Midbrain (tissue), 1 donor: ENCODE results near the gene CNOT8.
"Not testable (repeated sequence)": the region's sequence is repeated elsewhere in the genome, so short reads cannot be mapped to it uniquely, and the experiment has no call there.

Experiments
- DNase-seq: peaks from one replicate; lab custom pipeline; 2025; lab: John Stamatoyannopoulos, UW

Gene CNOT8

GRCh38 chr5:154835701-154836052, 22.8 kb upstream of the CNOT8 start:
- not testable (repeated sequence) for DNase-seq

DNA sequence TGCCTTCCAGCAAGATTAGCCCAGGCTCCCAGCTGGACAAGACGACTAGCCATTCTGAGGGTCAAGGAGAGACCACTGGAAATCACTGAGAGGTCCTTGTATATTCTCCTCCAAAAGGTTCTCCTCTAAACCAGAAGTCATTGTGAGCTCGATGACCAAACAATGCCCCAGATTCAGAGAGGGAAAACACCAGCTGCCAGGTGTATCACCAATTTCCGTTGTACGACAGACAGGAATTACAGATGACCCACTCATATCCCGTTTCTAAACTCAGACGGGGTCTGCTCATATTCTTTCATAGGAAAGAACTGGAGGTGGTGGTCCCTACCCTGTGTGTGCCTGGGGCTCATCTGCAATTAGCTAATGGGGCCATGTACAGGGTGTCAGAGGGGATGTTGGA, 22.2 kb upstream of the CNOT8 start:
- DNase-seq = no peak

DNA sequence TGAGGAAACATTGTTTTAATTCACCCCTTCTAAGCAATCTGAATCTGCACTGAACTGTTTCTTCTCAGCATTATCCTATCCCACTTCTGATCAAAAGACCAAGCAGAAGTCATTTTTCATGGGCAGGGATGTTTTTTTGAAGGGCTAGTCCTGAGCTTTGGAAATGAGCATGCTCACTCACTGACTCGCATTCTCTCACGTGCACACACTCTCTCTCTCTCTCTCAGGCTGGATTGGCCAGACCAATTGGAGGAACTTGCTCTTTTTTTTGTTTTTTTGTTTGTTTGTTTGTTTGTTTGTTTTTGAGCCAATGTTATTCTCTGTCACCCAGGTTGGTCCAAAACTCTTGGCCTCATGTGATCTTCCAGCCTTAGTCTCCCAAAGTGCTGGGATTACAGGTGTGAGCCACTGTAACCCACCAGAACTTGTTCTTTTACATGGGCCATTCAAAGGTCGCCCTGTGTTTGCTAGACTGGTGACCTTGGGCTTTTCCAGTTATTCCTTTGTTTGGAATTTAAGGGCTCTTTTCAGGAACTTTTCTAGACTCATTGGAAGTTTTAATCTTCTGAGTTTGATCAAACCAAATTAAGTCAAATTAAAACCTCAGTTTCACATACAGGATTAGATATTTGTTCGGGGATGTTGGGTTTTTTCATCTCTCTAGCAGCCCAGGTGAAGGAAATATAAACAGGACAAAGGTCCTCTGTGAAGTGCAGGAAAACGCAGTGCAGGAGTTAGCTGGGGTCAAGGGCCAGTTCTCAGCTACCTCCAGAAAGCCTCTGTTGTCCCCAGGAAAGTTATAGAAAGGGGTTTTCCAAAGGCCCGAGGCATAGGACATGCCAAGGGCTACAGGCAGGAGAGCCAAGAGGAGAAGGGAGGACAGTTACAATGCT, 21.2 kb upstream of the CNOT8 start:
- DNase-seq = no peak

- no peak for DNase-seq
Observed at GRCh38 chr5:154840435-154841272, 17.8 kb upstream of the CNOT8 start.

- no peak for DNase-seq
Observed at GRCh38 chr5:154841273-154841661, 17.2 kb upstream of the CNOT8 start.

- DNase-seq = no peak
Observed at GRCh38 chr5:154842689-154843530, 15.5 kb upstream of the CNOT8 start.

- no peak for DNase-seq
Observed at GRCh38 chr5:154844809-154845208, 13.6 kb upstream of the CNOT8 start.

DNA sequence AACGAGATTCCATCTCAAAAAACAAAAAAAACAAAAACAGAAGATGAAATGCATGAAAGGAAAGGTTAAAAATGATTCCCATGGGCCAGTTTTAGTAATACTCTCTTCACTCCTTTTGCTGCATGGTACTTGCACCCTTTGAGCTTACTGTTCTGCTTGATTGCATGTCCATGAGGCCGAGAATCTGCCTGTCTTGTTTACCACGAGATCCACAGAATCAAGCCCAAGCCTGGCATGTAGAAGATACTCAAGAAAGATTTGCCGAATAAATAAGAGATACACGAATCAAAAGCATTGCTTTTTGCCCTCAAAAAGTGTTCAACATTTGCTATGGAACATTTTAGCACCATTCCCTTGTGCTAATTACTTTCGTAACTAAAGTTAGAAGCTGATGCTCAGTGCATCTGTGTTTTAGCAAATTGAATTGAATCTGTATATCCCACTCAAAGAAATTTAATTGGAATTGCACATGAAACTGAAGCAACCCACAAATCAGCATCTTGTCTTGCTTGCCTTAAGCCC, 9.1 kb upstream of the CNOT8 start:
- peak; percentile 22 for DNase-seq

- peak; percentile 55 for DNase-seq
Observed at GRCh38 chr5:154849791-154850201, 8.6 kb upstream of the CNOT8 start.

DNA sequence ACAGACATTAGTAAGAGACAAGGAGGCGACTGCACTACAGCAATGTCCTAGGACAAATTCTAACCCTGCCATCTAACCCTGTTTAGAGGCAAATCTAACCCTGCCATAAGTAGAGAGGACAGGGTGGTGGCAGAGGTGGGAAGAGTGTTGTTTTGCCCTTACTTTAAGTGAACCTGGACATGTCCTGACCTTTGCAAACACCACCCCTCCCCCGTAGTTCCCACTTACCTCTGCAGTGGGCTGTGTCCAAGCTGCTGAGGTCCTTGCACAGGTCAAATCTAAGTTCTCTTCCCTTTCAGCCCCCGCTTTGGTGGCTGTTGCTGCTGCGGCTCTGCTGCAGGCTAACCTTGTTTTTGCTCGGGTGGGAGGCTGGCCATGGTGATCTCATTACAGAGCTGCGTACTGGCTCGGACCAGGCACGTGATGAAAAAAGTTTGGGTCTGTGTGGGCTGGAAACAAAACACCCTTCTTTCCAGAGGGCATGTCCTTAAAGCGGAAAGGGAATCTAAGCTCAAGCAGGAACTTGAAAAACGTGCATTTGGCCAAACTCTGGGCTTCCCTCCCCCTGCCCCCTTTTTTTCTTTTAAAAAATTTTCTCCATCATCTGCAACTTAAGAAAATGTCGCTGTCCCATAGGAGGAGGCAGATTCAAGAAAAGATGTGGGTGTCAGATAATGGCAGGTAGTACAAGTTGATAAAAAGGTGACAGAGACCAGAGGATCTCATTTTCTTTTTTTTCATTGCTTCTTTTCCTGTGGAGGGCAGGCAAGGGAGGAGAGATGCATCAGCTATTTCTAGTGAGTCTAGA, 8.0 kb upstream of the CNOT8 start, which contains the start of gene FAXDC2:
FAXDC2 (minus strand) TSS at position 349 of the 808 bp plus-strand sequence. CDS start 12,425 bp downstream, outside the sequence.
- peak; percentile 83 for DNase-seq

- no peak for DNase-seq
Observed at GRCh38 chr5:154851351-154851750, 7.1 kb upstream of the CNOT8 start.

- DNase-seq = peak; percentile 93
Observed at GRCh38 chr5:154857530-154858296, 714 bp upstream of the CNOT8 start.

- DNase-seq = no peak
Observed at GRCh38 chr5:154858972-154859871, 795 bp downstream of the CNOT8 start.

GRCh38 chr5:154860123-154860522, 1.7 kb downstream of the CNOT8 start:
- DNase-seq = no peak

GRCh38 chr5:154860765-154861164, 2.3 kb downstream of the CNOT8 start:
- DNase-seq = no peak

DNA sequence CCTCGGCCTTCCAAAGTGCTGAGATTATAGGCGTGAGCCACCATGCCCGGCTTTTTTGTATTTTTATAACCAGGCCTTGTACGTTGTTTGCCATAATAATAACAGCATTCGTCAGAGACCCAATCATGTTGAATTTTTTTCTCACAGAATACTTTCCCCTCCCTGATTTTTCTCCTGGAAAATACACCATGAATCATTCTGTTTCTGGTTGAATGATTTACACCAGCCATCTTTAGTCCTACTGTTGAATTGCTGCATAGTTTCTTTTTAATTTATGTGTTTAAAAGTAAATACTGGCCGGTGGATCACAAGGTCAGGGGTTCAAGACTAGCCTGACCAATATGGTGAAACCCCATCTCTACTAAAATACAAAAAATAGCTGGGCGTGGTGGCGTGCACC, 3.5 kb downstream of the CNOT8 start:
- DNase-seq = no peak

DNA sequence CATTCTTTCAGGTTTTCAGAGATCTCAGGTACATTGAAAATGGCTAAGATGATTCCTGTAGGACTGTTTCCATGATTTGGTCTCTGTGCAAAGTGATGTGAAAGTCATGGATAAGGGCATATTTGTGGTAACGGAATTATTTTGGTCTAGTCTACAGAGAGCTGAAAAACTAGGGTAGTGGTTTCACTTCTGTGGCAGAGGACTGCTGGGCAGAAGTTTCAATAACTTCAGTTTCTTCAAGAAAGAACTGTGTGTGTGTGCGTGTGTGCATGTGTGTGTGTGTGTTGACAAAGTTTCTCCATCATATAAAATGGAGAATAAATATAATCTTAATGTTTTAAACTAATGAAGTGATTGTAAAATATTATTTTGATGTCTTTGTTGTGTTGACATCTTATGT, 4.3 kb downstream of the CNOT8 start:
- no peak for DNase-seq

- no peak for DNase-seq
Observed at GRCh38 chr5:154863291-154864080, 5.1 kb downstream of the CNOT8 start.
